ENCODE measurements around the gene ROR2.

- TF ChIP-seq CTCF (IDR thresholded peaks at IDR 0.05) (no peak), POLR2A (IDR thresholded peaks at IDR 0.05) (no peak)
Observed at GRCh38 chr9:91768977-91769916, 180.8 kb downstream of the ROR2 start.
